ENCODE measurements around the gene MC2R.

Gene MC2R

GRCh38 chr18:13892098-13892497 lies 23.2 kb downstream of the MC2R start:
- Histone ChIP-seq H2AFZ (ENCODE audit: low read depth, low read length, severe bottlenecking) (no peak overlapping the region), H3K9me2 (replicated peaks; ENCODE audit: insufficient read depth, low read length) (no peaks in the 10 kb centered on the region), H3K79me2 (ENCODE audit: insufficient read depth, low read length) (no peaks in the 10 kb centered on the region), H3K9ac (ENCODE audit: low read length) (no peak overlapping the region), H3K4me2 (ENCODE audit: low read depth, low read length, poor library complexity, severe bottlenecking) (no peak overlapping the region), H4K20me1 (ENCODE audit: low read depth, low read length) (no peaks in the 10 kb centered on the region), H3F3A (ENCODE audit: insufficient read depth) (no peaks in the 10 kb centered on the region), H3K27ac (ENCODE audit: low read depth, low read length) (no peak overlapping the region), H3K27me3 (ENCODE audit: low read length) (no peaks in the 10 kb centered on the region), H3K36me3 (ENCODE audit: low read length) (no peaks in the 10 kb centered on the region), H3K4me3 (ENCODE audit: insufficient read depth, low read length, poor library complexity, severe bottlenecking) (no peak overlapping the region), H3K9me3 (ENCODE audit: insufficient read depth, low read length) (no peaks in the 10 kb centered on the region)
- TF ChIP-seq EZH2phosphoT487 (conservative IDR thresholded peaks at IDR 0.05; ENCODE audit: low read length) (no peak), CTCF (IDR thresholded peaks at IDR 0.05; ENCODE audit: insufficient read depth, low read length, poor library complexity, severe bottlenecking) (no peak)

GRCh38 chr18:13890761-13891361 lies 24.5 kb downstream of the MC2R start:
- H2AFZ ChIP-seq (ENCODE audit: low read depth, low read length, severe bottlenecking), result no peak overlapping the region
- H3K79me2 ChIP-seq (ENCODE audit: insufficient read depth, low read length), result no peaks in the 10 kb centered on the region
- H3K9me3 ChIP-seq (ENCODE audit: insufficient read depth, low read length), result no peaks in the 10 kb centered on the region
- H3K27me3 ChIP-seq (ENCODE audit: low read length), result no peaks in the 10 kb centered on the region
- no peak overlapping the region for H3K27ac ChIP-seq (ENCODE audit: low read depth, low read length)
- H3F3A ChIP-seq (ENCODE audit: insufficient read depth), result no peaks in the 10 kb centered on the region
- TF ChIP-seq CTCF (IDR thresholded peaks at IDR 0.05; ENCODE audit: insufficient read depth, low read length, poor library complexity, severe bottlenecking), result no peak
- no peak for TF ChIP-seq EZH2phosphoT487 (conservative IDR thresholded peaks at IDR 0.05; ENCODE audit: low read length)
- no peaks in the 10 kb centered on the region for H3K9me2 ChIP-seq (replicated peaks; ENCODE audit: insufficient read depth, low read length)
- no peak overlapping the region for H3K4me2 ChIP-seq (ENCODE audit: low read depth, low read length, poor library complexity, severe bottlenecking)
- no peak overlapping the region for H3K9ac ChIP-seq (ENCODE audit: low read length)
- H3K36me3 ChIP-seq (ENCODE audit: low read length), result no peaks in the 10 kb centered on the region
- no peaks in the 10 kb centered on the region for H4K20me1 ChIP-seq (ENCODE audit: low read depth, low read length)
- H3K4me3 ChIP-seq (ENCODE audit: insufficient read depth, low read length, poor library complexity, severe bottlenecking), result no peak overlapping the region

DNA sequence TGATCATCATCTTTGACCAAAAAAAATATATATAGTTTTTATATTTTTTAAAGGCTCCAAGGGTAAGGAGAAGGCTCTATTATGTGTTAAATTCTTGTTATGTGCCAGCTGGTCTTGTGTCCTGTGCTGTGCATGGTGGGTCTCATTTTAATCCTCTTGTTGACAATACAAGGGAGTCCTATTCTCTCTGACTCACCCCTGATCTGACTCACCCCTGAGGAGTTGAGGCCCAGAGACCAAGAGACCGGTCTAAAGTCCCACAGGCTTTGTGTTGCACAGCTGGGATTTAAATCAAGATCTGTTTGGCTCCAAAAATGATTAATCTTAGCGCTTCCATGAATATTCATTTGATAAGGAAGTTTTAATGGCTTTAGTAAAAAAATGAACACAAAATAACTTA lies 25.7 kb downstream of the MC2R start:
- H3K36me3 ChIP-seq (ENCODE audit: low read length), result no peaks in the 10 kb centered on the region
- TF ChIP-seq EZH2phosphoT487 (conservative IDR thresholded peaks at IDR 0.05; ENCODE audit: low read length), result no peak
- no peak for TF ChIP-seq CTCF (IDR thresholded peaks at IDR 0.05; ENCODE audit: insufficient read depth, low read length, poor library complexity, severe bottlenecking)
- H3K9ac ChIP-seq (ENCODE audit: low read length), result no peak overlapping the region
- H3K27ac ChIP-seq (ENCODE audit: low read depth, low read length), result no peak overlapping the region
- H3F3A ChIP-seq (ENCODE audit: insufficient read depth), result no peaks in the 10 kb centered on the region
- no peaks in the 10 kb centered on the region for H3K9me2 ChIP-seq (replicated peaks; ENCODE audit: insufficient read depth, low read length)
- H2AFZ ChIP-seq (ENCODE audit: low read depth, low read length, severe bottlenecking), result no peak overlapping the region
- no peak overlapping the region for H3K4me3 ChIP-seq (ENCODE audit: insufficient read depth, low read length, poor library complexity, severe bottlenecking)
- H3K9me3 ChIP-seq (ENCODE audit: insufficient read depth, low read length), result no peaks in the 10 kb centered on the region
- H3K4me2 ChIP-seq (ENCODE audit: low read depth, low read length, poor library complexity, severe bottlenecking), result no peak overlapping the region
- H4K20me1 ChIP-seq (ENCODE audit: low read depth, low read length), result no peaks in the 10 kb centered on the region
- H3K79me2 ChIP-seq (ENCODE audit: insufficient read depth, low read length), result no peaks in the 10 kb centered on the region
- H3K27me3 ChIP-seq (ENCODE audit: low read length), result no peaks in the 10 kb centered on the region

All from SU-DHL-6 (cell line).